Spleen (tissue), 7 donors: Measurements from ENCODE around the gene MRC2.

Source experiments
- POLR2A ChIP-seq, 3 donors: fragments of 450-650 bp; IDR thresholded peaks; one replicate each; pipeline ENCODE4 v1.5.1; 2017; ENCODE audit warnings: antibody characterized with exemption in 3 of 3, mild to moderate bottlenecking in 1 of 3
- POLR2AphosphoS5 ChIP-seq, 3 donors: sonication (generic); formaldehyde crosslinking; IDR thresholded peaks; one replicate each; pipeline ENCODE4 v1.5.1; 2017; ENCODE audit warnings: antibody characterized with exemption in 3 of 3
- TF ChIP-seq, protein P1 (sequence below), 11 experiments: fragments of 200-600 bp in 7 of 11; fragments of 450-650 bp in 4 of 11; sonication (generic) in 4 of 11; IDR thresholded peaks in 8 of 11; conservative IDR thresholded peaks in 3 of 11; 1 replicate in 7 of 11; 2 replicates in 4 of 11; pipeline versions ENCODE4 v1.4.0 to v1.8.0; 2016 to 2021; ENCODE audit warnings: antibody characterized with exemption in 11 of 11, inconsistent platforms in 4 of 11, mild to moderate bottlenecking in 1 of 11
- donor health status: DM: no; HTN: no; CAD: no; lungs with moderate emphysema.
- donor health status: DM: no; HTN: no; CAD: no.
- donor health status: DM: no; HTN: no; CAD: no.

DNA sequence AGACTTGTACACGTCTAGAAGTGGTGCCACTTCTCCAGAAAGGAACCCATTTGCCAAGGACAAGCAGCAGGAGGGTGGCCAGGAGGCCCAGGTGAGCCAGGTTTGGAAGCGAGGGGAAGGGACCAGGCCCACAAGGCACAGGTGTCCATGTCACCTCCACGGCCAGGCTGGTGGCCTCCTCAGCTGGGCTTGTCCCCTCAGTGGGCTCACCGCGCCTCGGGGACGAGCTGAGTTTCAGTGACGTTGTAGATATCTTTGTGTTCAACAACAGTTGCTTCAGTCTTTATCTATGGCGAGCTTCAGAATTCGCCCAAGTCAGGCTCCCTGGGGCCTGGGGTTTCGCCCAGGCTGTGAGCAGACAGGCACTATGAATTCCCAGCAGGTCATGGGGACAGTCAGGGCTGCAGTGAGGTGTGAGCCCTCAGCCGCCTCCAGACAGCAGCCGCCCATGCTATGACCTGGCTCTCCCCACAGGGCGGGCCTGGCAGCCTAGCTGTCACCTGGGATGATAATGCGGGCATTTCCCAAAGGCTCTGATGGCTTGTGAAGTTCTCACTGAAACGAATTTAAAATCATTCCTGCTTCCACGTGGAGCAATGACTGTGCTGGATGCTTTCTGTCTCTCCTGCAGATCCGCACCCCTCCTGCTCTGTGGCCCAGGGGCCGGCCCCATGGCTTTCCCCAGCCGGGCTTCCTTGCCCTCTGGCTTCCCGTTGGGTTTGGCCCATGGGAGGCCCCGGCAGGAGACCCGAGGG is 89.5 kb downstream of the MRC2 start:
- no peak for TF ChIP-seq POLR2A (IDR thresholded peaks at IDR 0.05)
- no peak for TF ChIP-seq POLR2AphosphoS5 (IDR thresholded peaks at IDR 0.05)
- TF ChIP-seq, protein P1, sequence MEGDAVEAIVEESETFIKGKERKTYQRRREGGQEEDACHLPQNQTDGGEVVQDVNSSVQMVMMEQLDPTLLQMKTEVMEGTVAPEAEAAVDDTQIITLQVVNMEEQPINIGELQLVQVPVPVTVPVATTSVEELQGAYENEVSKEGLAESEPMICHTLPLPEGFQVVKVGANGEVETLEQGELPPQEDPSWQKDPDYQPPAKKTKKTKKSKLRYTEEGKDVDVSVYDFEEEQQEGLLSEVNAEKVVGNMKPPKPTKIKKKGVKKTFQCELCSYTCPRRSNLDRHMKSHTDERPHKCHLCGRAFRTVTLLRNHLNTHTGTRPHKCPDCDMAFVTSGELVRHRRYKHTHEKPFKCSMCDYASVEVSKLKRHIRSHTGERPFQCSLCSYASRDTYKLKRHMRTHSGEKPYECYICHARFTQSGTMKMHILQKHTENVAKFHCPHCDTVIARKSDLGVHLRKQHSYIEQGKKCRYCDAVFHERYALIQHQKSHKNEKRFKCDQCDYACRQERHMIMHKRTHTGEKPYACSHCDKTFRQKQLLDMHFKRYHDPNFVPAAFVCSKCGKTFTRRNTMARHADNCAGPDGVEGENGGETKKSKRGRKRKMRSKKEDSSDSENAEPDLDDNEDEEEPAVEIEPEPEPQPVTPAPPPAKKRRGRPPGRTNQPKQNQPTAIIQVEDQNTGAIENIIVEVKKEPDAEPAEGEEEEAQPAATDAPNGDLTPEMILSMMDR (IDR thresholded peaks at IDR 0.05 in 8 of 11, conservative IDR thresholded peaks at IDR 0.05 in 3 of 11): no peak
